H1 (cell line): ENCODE data around the gene DUSP11. TPM values are rescaled to one million over a fixed set of nuclear protein-coding genes. Genes with fewer than 3 reads are reported as not detected.

Source experiments
- CTCF ChIA-PET: fragments of 300-600 bp; sonication (Branson Sonifier 250); formaldehyde crosslinking; loops from one replicate; lab custom pipeline; 2021; ENCODE audit not compliant: partially characterized antibody; lab: Charles Lee
- POLR2A ChIA-PET: fragments of 300-600 bp; sonication (Branson Sonifier 250); formaldehyde crosslinking; loops from one replicate; lab custom pipeline; 2021; ENCODE audit warnings: inconsistent platforms; ENCODE audit not compliant: partially characterized antibody; lab: Charles Lee
- DNase-seq, 2 experiments: peaks; one replicate each; pipeline versions ENCODE4 v3.0.0 to v3.0.0-alpha.2; 2010 to 2022; ENCODE audit warnings: low spot score in 2 of 2, low read depth in 1 of 2, mixed read lengths in 1 of 2
- FAIRE-seq: peaks from 2 replicates; lab custom pipeline; 2011; peaks lifted over from hg19 to GRCh38; lab: Jason Lieb, UNC
- H2AFZ ChIP-seq: 2 replicates; pipeline ENCODE4 v1.8.1; 2012; ENCODE audit warnings: low read length, inconsistent platforms
- H2AK5ac ChIP-seq: 2 replicates; pipeline ENCODE4 v1.6.1; 2013; ENCODE audit warnings: low read depth, low read length
- H2BK120ac ChIP-seq: replicated peaks from 2 replicates; pipeline ENCODE3; 2013; ENCODE audit warnings: low read depth, low read length, inconsistent platforms
- H2BK12ac ChIP-seq: 2 replicates; pipeline ENCODE4 v1.6.1; 2013; ENCODE audit warnings: low read depth, low read length
- H2BK15ac ChIP-seq: 2 replicates; pipeline ENCODE4 v1.6.1; 2013; ENCODE audit warnings: low read length
- H2BK20ac ChIP-seq: 2 replicates; pipeline ENCODE4 v1.6.1; 2013; ENCODE audit warnings: low read length
- H2BK5ac ChIP-seq: 2 replicates; pipeline ENCODE4 v1.6.1; 2013; ENCODE audit warnings: low read depth, low read length
- H3K14ac ChIP-seq: 2 replicates; pipeline ENCODE4 v1.6.1; 2013; ENCODE audit warnings: inconsistent platforms; ENCODE audit not compliant: insufficient read length
- H3K18ac ChIP-seq: 2 replicates; pipeline ENCODE4 v1.6.1; 2013; ENCODE audit warnings: low read length; ENCODE audit errors: extremely low read depth
- H3K23ac ChIP-seq: 2 replicates; pipeline ENCODE4 v1.6.1; 2013; ENCODE audit warnings: inconsistent platforms; ENCODE audit not compliant: insufficient read length
- H3K23me2 ChIP-seq: 2 replicates; pipeline ENCODE4 v1.6.1; 2013; ENCODE audit warnings: low read depth, low read length
- H3K27ac ChIP-seq: 2 replicates; pipeline ENCODE4 v1.6.1; 2011; ENCODE audit warnings: low read depth, low read length, inconsistent platforms
- H3K27me3 ChIP-seq, 4 experiments: replicated peaks in 1 of 4; 1 replicate in 1 of 4; 2 replicates in 3 of 4; pipeline versions ENCODE4 v1.6.1 to v1.8.1; 2011 to 2013; ENCODE audit warnings: low read length in 3 of 4, mild to moderate bottlenecking in 3 of 4, inconsistent platforms in 2 of 4, mixed read lengths in 2 of 4, moderate library complexity in 1 of 4; ENCODE audit not compliant: control insufficient read depth in 3 of 4, insufficient read depth in 3 of 4; ENCODE audit errors: extremely low read depth in 1 of 4
- H3K36me3 ChIP-seq, 4 experiments: 2 replicates each; pipeline versions ENCODE4 v1.6.1 to v1.8.1; 2011 to 2013; ENCODE audit warnings: mild to moderate bottlenecking in 4 of 4, low read length in 3 of 4, moderate library complexity in 2 of 4, control low read depth in 1 of 4, inconsistent platforms in 1 of 4; ENCODE audit not compliant: insufficient read depth in 4 of 4, control insufficient read depth in 2 of 4
- H3K4ac ChIP-seq: replicated peaks from 2 replicates; pipeline ENCODE3; 2013; ENCODE audit warnings: low read length, low read depth, mixed read lengths, inconsistent platforms; ENCODE audit not compliant: insufficient read length
- H3K4me1 ChIP-seq, 4 experiments: replicated peaks in 1 of 4; 1 replicate in 1 of 4; 2 replicates in 3 of 4; pipeline versions ENCODE4 v1.6.1 to v1.8.1; 2011 to 2013; ENCODE audit warnings: low read length in 3 of 4, inconsistent platforms in 2 of 4, mixed read lengths in 1 of 4; ENCODE audit not compliant: insufficient read depth in 4 of 4, control insufficient read depth in 3 of 4
- H3K4me2 ChIP-seq, 2 experiments: 2 replicates each; pipeline versions ENCODE4 v1.6.1 to v1.8.1; 2011 to 2013; ENCODE audit warnings: low read depth in 2 of 2, low read length in 2 of 2, control low read depth in 1 of 2, inconsistent platforms in 1 of 2, mild to moderate bottlenecking in 1 of 2; ENCODE audit not compliant: insufficient read depth in 1 of 2
- H3K4me3 ChIP-seq, 4 experiments: fragments of 200-600, 300-600 bp in 1 of 4; sonication (generic), shearing (Covaris generic), sonication (Bioruptor Twin) in 1 of 4; 2 replicates each; pipeline versions ENCODE4 v1.5.1 to v1.8.1; 2011 to 2016; ENCODE audit warnings: low read length in 4 of 4, low read depth in 3 of 4, control low read depth in 2 of 4, inconsistent platforms in 2 of 4, mild to moderate bottlenecking in 2 of 4, mixed read lengths in 1 of 4, moderate library complexity in 1 of 4; ENCODE audit not compliant: insufficient read depth in 2 of 4; ENCODE audit errors: extremely low read depth in 1 of 4
- H3K56ac ChIP-seq: replicated peaks from 2 replicates; pipeline ENCODE3; 2013; ENCODE audit warnings: low read depth, mild to moderate bottlenecking, mixed read lengths, low read length, inconsistent platforms; ENCODE audit not compliant: insufficient read length
- H3K79me1 ChIP-seq: 2 replicates; pipeline ENCODE4 v1.6.1; 2013; ENCODE audit warnings: low read depth, low read length, control low read depth
- H3K79me2 ChIP-seq, 2 experiments: 2 replicates each; pipeline versions ENCODE4 v1.6.1 to v1.8.1; 2012 to 2013; ENCODE audit warnings: low read length in 2 of 2, mild to moderate bottlenecking in 2 of 2, inconsistent platforms in 1 of 2; ENCODE audit not compliant: insufficient read depth in 2 of 2, control insufficient read depth in 1 of 2
- H3K9ac ChIP-seq, 4 experiments: replicated peaks in 1 of 4; 1 replicate in 1 of 4; 2 replicates in 3 of 4; pipeline versions ENCODE4 v1.6.1 to v1.8.1; 2011 to 2013; ENCODE audit warnings: low read depth in 3 of 4, low read length in 3 of 4, control low read depth in 2 of 4, mild to moderate bottlenecking in 2 of 4, moderate library complexity in 2 of 4, inconsistent platforms in 1 of 4; ENCODE audit errors: extremely low read depth in 1 of 4
- H3K9me3 ChIP-seq, 2 experiments: 2 replicates each; pipeline versions ENCODE4 v1.6.1 to v1.8.1; 2012 to 2013; ENCODE audit warnings: mild to moderate bottlenecking in 2 of 2, moderate library complexity in 2 of 2, control low read depth in 1 of 2, inconsistent platforms in 1 of 2, low read depth in 1 of 2, low read length in 1 of 2, mixed read lengths in 1 of 2; ENCODE audit not compliant: insufficient read depth in 2 of 2
- H4K20me1 ChIP-seq, 2 experiments: replicated peaks in 1 of 2; 2 replicates each; pipeline versions ENCODE3 to v1.8.1; 2011 to 2013; ENCODE audit warnings: inconsistent platforms in 2 of 2, low read length in 2 of 2, mild to moderate bottlenecking in 1 of 2; ENCODE audit not compliant: insufficient read depth in 2 of 2, control insufficient read depth in 1 of 2
- H4K5ac ChIP-seq: 2 replicates; pipeline ENCODE4 v1.6.1; 2013; ENCODE audit warnings: low read length, low read depth, mixed read lengths, inconsistent platforms; ENCODE audit not compliant: insufficient read length
- H4K8ac ChIP-seq: 2 replicates; pipeline ENCODE4 v1.8.0; 2013; ENCODE audit warnings: mild to moderate bottlenecking, moderate library complexity, low read length, inconsistent platforms; ENCODE audit not compliant: insufficient read depth; ENCODE audit errors: extremely low read depth
- H4K91ac ChIP-seq: replicated peaks from 2 replicates; pipeline ENCODE3; 2013; ENCODE audit warnings: low read length, mixed read lengths, inconsistent platforms; ENCODE audit not compliant: insufficient read length
- CREB1 ChIP-seq: IDR thresholded peaks from 2 replicates; pipeline ENCODE4 v1.6.1; 2012; ENCODE audit warnings: inconsistent platforms
- EZH2 ChIP-seq: fragments of 200-600 bp; sonication (generic); IDR thresholded peaks from 2 replicates; pipeline ENCODE4 v1.7.1; 2012; ENCODE audit warnings: low read depth, mild to moderate bottlenecking, moderate library complexity, low read length, inconsistent platforms; ENCODE audit not compliant: severe bottlenecking
- HDAC6 ChIP-seq: IDR thresholded peaks from one replicate; pipeline ENCODE4 v1.7.1; 2012; ENCODE audit warnings: low read depth, mild to moderate bottlenecking, inconsistent platforms, low read length, moderate library complexity
- KDM1A ChIP-seq: fragments of 200-600, 300-600 bp; sonication (generic); IDR thresholded peaks from 2 replicates; pipeline ENCODE4 v1.7.1; 2016; ENCODE audit warnings: mild to moderate bottlenecking, low read length, borderline replicate concordance
- KDM4A ChIP-seq: IDR thresholded peaks from one replicate; pipeline ENCODE4 v1.7.1; 2012; ENCODE audit warnings: low read depth, mild to moderate bottlenecking, moderate library complexity, low read length, inconsistent platforms; ENCODE audit not compliant: severe bottlenecking
- PHF8 ChIP-seq: fragments of 200-600 bp; sonication (generic); conservative IDR thresholded peaks from 2 replicates; pipeline ENCODE4 v1.7.1; 2012; ENCODE audit warnings: low read depth, mild to moderate bottlenecking, inconsistent platforms, low read length, moderate library complexity
- POLR2A ChIP-seq, 2 experiments: IDR thresholded peaks; 1 replicate in 1 of 2; 2 replicates in 1 of 2; pipeline ENCODE4 v1.6.1; 2011; ENCODE audit warnings: low read depth in 2 of 2, low read length in 2 of 2, mild to moderate bottlenecking in 2 of 2; ENCODE audit errors: control extremely low read depth in 1 of 2
- POLR2AphosphoS5 ChIP-seq: IDR thresholded peaks from 2 replicates; pipeline ENCODE4 v1.6.1; 2011; ENCODE audit warnings: low read depth, low read length
- RNF2 ChIP-seq: fragments of 200-900, 300-1000 bp; sonication (generic); IDR thresholded peaks from 2 replicates; pipeline ENCODE4 v1.7.1; 2016; ENCODE audit warnings: borderline replicate concordance, low read depth, mild to moderate bottlenecking, antibody characterized with exemption, low read length; ENCODE audit not compliant: poor library complexity, severe bottlenecking; ENCODE audit errors: missing control alignments
- SP4 ChIP-seq: IDR thresholded peaks from 2 replicates; pipeline ENCODE4 v1.6.1; 2012; ENCODE audit warnings: low read length, inconsistent platforms
- TAF7 ChIP-seq: optimal IDR thresholded peaks from 2 replicates; pipeline ENCODE3; 2011; ENCODE audit warnings: low read depth, mild to moderate bottlenecking, inconsistent platforms, low read length, moderate library complexity, borderline replicate concordance
- polyA plus RNA-seq, 7 experiments: library from polyadenylated mRNA; depleted of rRNA in 3 of 7; stranded (reverse) in 5 of 7; unstranded in 2 of 7; fragments of >200 nt in 5 of 7; fragments of 200-250 nt in 2 of 7; gene quantifications; 1 replicate in 5 of 7; 2 replicates in 1 of 7; 4 replicates in 1 of 7; pipeline versions ENCODE4 v1.2.1 to v1.2.3, GENCODE V29; 2011 to 2013; ENCODE audit warnings: missing spikeins in 2 of 7, mixed read lengths in 2 of 7
- total RNA-seq: library from RNA; stranded (reverse); fragmentation: NEBNext Ultra II Directional; extraction: Animal tissue kit (Norgen Biotek cat#: 25700); gene quantifications from 2 replicates; pipeline ENCODE4 v1.2.1, GENCODE V29; 2021
- TF ChIP-seq, protein P1 (sequence below): IDR thresholded peaks from 2 replicates; pipeline ENCODE4 v1.6.1; 2011; ENCODE audit warnings: low read depth, mild to moderate bottlenecking, low read length; ENCODE audit not compliant: insufficient read depth

The DUSP11 gene
- total and polyA plus RNA-seq, 2 of the 8 experiments (the other 6 are each of a cell fraction or from before 2014, with no cell fraction given), result 12.2 to 19.1 TPM

DNA sequence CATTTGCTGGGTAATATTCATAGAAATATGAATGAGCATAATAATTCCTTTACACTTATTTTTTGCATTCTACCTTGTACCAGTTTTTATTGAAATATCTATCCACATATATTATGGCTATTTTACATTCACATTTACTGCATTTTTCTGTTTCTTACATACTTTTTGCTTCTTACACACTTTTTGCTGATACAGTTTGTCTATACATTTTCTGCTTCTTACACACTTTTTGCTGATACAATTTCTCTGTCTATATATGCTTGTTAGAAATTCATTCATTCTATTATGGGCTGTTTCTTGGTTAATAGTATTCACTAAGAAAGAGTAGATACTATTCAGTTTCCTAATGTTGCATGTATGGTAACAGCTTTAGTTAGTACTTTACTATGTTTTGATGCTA is 32.0 kb upstream of the DUSP11 start:
- H3K56ac ChIP-seq, result no peak overlapping the region
- H2BK15ac ChIP-seq, result no peak overlapping the region
- H4K91ac ChIP-seq, result no peak overlapping the region
- H4K5ac ChIP-seq, result no peak overlapping the region
- H2AFZ ChIP-seq, result no peak overlapping the region
- H4K8ac ChIP-seq, result no peak overlapping the region
- H3K9me3 ChIP-seq, result no peaks in the 10 kb centered on the region
- ChIA-PET POLR2A (no interaction called here), CTCF (interaction anchor here (1.0 to 2.0 kb wide), 3 partner anchors 13 to 66 kb away, joined by 3 to 9 read pairs (median 8); partner anchors contain the start of gene STAMBP)
- FAIRE-seq, result no peak
- no peaks in the 10 kb centered on the region for H3K4me1 ChIP-seq
- no peak overlapping the region for H3K18ac ChIP-seq
- DNase-seq, result no peak
- no peaks in the 10 kb centered on the region for H3K79me1 ChIP-seq
- H3K9ac ChIP-seq, result no peak overlapping the region
- no peak overlapping the region for H2BK5ac ChIP-seq
- no peak overlapping the region for H3K14ac ChIP-seq
- H3K4me2 ChIP-seq, result no peak overlapping the region
- no peak overlapping the region for H2AK5ac ChIP-seq
- no peak overlapping the region for H3K27ac ChIP-seq
- no peak for TF ChIP-seq POLR2AphosphoS5
- no peak for TF ChIP-seq PHF8
- no peak for TF ChIP-seq RNF2
- no peak for TF ChIP-seq KDM1A
- no peak for TF ChIP-seq HDAC6
- TF ChIP-seq SP4, result no peak
- TF ChIP-seq TAF7, result no peak
- TF ChIP-seq POLR2A (IDR thresholded peaks at IDR 0.05; ENCODE audit: control extremely low read depth in 1 of 2, low read depth in 2 of 2, low read length in 2 of 2), result no peak
- TF ChIP-seq, protein P1, sequence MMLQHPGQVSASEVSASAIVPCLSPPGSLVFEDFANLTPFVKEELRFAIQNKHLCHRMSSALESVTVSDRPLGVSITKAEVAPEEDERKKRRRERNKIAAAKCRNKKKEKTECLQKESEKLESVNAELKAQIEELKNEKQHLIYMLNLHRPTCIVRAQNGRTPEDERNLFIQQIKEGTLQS, result no peak
- TF ChIP-seq KDM4A, result no peak
- TF ChIP-seq EZH2, result no peak
- no peak for TF ChIP-seq CREB1
- peaks cover 0 to 16% (median 3%) of the 10 kb centered on the region in 4 experiments; a peak in 6 of 7 replicates for H3K27me3 ChIP-seq
- H3K4ac ChIP-seq, result no peak overlapping the region
- H2BK20ac ChIP-seq, result no peak overlapping the region
- H3K4me3 ChIP-seq, result no peak overlapping the region
- no peaks in the 10 kb centered on the region for H3K79me2 ChIP-seq
- no peaks in the 10 kb centered on the region for H3K36me3 ChIP-seq
- no peak overlapping the region for H3K23ac ChIP-seq
- no peaks in the 10 kb centered on the region for H4K20me1 ChIP-seq
- no peak overlapping the region for H2BK12ac ChIP-seq
- no peaks in the 10 kb centered on the region for H3K23me2 ChIP-seq
- no peak overlapping the region for H2BK120ac ChIP-seq
